H7 (cell line): ENCODE measurements around the gene ZC3H4. TPM values are rescaled to one million over a fixed set of nuclear protein-coding genes. Genes with fewer than 3 reads are reported as not detected.
A peak's percentile ranks its signal among the peaks of the same experiment; 100 is the strongest.
"Not testable (repeated sequence)": the region's sequence is repeated elsewhere in the genome, so short reads cannot be mapped to it uniquely, and the experiment has no call there.

Source experiments
- DNase-seq: peaks from one replicate; pipeline ENCODE4 v3.0.0; 2012
- H3K27me3 ChIP-seq: 2 replicates; pipeline ENCODE4 v1.6.0; 2011; ENCODE audit warnings: mild to moderate bottlenecking, low read length; ENCODE audit not compliant: control insufficient read depth, insufficient read depth
- H3K36me3 ChIP-seq: replicated peaks from 2 replicates; pipeline ENCODE4 v1.5.1; 2011; ENCODE audit warnings: low read length; ENCODE audit not compliant: control insufficient read depth, insufficient read depth
- H3K4me3 ChIP-seq: 2 replicates; pipeline ENCODE4 v1.5.1; 2011; ENCODE audit warnings: low read depth, mild to moderate bottlenecking, control low read depth, low read length, moderate library complexity; ENCODE audit not compliant: insufficient read depth
- total RNA-seq: library from RNA; depleted of rRNA; stranded (reverse); fragments of >200 nt; shearing (Covaris generic); gene quantifications from 2 replicates; pipeline ENCODE4 v1.2.3, GENCODE V29; 2014

ZC3H4 gene
- total RNA-seq, 1 experiment from 2014 or later: 13.4 TPM

DNA sequence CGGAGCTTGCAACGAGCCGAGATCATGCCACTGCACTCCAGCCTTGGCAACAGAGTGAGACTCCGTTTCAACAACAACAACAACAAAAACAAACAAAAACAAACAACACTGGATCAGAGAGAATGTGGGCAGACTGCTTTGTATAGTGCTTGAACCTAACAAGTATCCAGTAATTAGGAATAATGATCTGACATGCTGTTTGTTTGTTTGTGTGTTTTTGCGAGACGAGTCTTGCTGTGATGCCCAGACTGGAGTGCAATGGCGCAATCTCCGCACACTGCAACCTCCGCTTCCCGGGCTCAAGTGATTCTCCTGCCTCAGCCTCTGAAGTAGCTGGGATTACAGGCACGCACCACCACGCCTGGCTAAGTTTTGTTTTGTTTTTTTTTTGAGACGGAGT is 31.1 kb upstream of the ZC3H4 start:
- Histone ChIP-seq H3K36me3 (peaks cover 36% of the 10 kb centered on the region), H3K27me3 (no peaks in the 10 kb centered on the region), H3K4me3 (no peak overlapping the region)
- DNase-seq: no peak

DNA sequence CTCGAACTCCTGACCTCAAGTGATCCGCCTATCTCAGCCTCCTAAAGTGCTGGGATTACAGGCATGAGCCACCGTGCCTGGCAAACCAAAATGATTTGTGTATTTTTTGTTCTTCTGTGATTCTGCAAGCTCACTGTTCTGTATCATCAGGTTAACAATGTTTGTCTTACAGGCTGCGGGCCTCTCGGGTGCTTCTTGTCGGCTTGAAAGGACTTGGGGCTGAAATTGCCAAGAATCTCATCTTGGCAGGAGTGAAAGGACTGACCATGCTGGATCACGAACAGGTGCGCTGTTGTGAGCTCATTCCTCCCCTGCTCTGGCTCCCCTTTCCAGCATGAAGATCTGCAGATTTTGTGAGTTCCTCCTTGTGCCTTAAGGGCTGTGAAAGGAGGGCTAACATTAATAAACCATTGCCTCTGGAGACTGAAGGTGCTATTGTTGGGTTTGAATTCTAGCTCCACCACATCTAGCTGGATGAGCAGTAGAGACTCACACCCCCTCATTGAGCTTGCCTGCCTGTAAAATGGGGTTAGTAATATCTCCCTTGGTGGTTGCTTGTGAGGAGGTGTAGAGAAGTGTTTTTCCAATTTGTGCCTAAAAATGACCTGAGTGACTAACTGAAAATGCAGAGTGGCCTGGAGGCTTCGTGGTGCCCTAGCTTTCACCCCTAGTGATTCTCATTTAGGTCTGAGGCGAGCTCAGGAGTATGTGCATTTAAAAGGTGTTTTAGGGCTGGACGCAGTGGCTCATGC is 29.9 kb upstream of the ZC3H4 start:
- H3K36me3 ChIP-seq: peaks cover 37% of the 10 kb centered on the region
- DNase-seq: no peak

GRCh38 chr19:47142779-47143178 is 29.2 kb upstream of the ZC3H4 start:
- Histone ChIP-seq H3K4me3 (no peak overlapping the region), H3K36me3 (peaks cover 37% of the 10 kb centered on the region), H3K27me3 (no peaks in the 10 kb centered on the region)
- DNase-seq: no peak

More for the DNA sequence above, 29.9 kb upstream of the ZC3H4 start:
- Histone ChIP-seq H3K27me3 (no peaks in the 10 kb centered on the region), H3K4me3 (no peak overlapping the region)

DNA sequence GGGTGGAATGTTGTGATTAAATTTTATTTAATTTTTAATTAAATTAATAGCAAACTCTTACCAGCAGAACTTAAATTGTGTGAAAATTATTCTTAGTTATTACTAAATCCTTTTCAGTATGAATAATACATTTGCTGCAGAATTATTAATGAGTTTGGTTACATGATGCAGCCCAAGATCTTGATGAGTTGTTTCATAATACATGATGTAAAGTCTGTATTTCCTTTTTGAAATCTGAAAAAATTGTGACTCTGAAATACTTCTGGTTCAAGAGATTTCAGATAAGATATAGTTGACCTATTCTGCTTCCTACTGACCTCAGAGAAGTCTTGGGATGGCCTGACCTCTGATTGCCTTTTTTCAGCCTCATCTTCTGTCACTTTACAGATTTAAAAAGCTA is 28.1 kb upstream of the ZC3H4 start:
- Histone ChIP-seq H3K27me3 (no peaks in the 10 kb centered on the region), H3K4me3 (no peak overlapping the region), H3K36me3 (peaks cover 33% of the 10 kb centered on the region)
- DNase-seq: no peak

DNA sequence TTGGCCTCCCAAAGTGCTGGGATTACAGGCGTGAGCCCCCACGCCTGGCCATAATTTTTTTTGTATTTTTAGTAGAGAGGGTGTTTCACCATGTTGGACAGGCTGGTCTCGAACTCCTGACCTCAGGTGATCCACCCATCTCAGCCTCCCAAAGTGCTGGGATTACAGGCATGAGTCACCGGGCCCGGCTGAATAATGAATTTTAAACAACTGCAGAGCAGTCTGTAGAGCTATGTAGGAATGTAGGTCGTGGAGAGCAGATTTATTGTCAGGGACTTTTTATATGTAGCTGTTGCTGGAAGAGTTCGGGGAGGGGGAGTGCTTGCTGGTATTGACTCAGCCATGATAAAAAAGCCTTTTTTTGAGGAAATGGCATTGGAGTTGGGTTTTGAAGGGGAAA is 27.7 kb upstream of the ZC3H4 start:
- peak; percentile 53 for DNase-seq
- H3K4me3 ChIP-seq, H3K27me3 ChIP-seq: not testable (repeated sequence)
- peaks cover 29% of the 10 kb centered on the region for H3K36me3 ChIP-seq

DNA sequence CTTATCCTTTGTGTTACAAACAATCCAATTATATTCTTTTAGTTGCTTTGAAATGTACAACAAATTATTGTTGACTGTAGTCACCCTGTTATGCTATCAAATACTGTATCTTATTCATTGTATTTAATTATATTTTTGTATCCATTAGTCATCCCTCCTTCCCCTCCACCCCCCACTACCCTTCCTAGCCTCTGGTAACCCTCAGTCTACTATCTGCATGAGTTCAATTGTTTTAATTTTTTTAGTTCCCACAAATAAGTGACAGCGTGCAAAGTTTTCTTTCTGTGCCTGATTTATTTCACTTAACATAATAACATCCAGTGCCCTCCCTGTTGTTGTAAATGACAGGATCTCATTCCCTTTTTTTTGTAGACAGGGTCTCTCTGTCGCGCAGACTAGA is 21.6 kb upstream of the ZC3H4 start:
- Histone ChIP-seq H3K4me3 (no peak overlapping the region), H3K36me3 (peaks cover 2% of the 10 kb centered on the region), H3K27me3 (no peaks in the 10 kb centered on the region)
- no peak for DNase-seq

GRCh38 chr19:47134545-47134944 is 21.0 kb upstream of the ZC3H4 start:
- no peak for DNase-seq
- Histone ChIP-seq H3K4me3 (no peak overlapping the region), H3K27me3 (no peaks in the 10 kb centered on the region), H3K36me3 (peaks cover 2% of the 10 kb centered on the region)

DNA sequence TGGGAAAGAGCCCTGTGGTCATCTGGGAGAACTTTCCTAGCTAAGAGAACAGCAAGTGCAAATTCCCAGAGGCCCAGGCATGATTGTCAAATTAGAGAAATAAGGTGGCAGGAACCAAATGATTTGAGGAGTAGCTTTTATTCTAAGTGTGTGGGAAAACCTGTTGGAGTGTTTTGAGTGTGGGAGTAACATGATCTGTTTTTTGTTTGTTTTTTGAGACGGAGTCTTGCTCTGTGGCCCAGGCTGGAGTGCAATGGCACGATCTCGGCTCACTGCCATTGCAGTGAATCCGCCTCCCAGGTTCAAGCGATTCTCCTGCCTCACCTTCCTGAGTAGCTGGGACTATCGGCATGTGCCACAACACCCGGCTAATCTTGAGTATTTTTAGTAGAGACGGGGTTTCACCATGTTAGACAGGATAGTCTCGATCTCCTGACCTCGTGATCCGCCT is 19.5 kb upstream of the ZC3H4 start:
- Histone ChIP-seq H3K4me3 (no peak overlapping the region), H3K36me3 (peaks cover 1% of the 10 kb centered on the region)

GRCh38 chr19:47132194-47132852 is 18.7 kb upstream of the ZC3H4 start:
- no peak for DNase-seq
- Histone ChIP-seq H3K36me3 (peaks cover 1% of the 10 kb centered on the region), H3K27me3 (no peaks in the 10 kb centered on the region), H3K4me3 (peak overlapping the region; percentile 90)

More for the DNA sequence above, 19.5 kb upstream of the ZC3H4 start:
- DNase-seq: no peak
- no peaks in the 10 kb centered on the region for H3K27me3 ChIP-seq

- H3K4me3 ChIP-seq: peak within 1 kb of the TSS; percentile 90
- H3K36me3 ChIP-seq: peaks cover 1% of the 10 kb centered on the region
- no peaks in the 10 kb centered on the region for H3K27me3 ChIP-seq
- peak; percentile 97 for DNase-seq
These were observed 17.1 kb upstream of the ZC3H4 start, which contains the start of gene SAE1 for GRCh38 chr19:47130589-47131227. SAE1 (plus strand) TSS chr19:47130835; CDS start chr19:47130931, 96 bp downstream.

GRCh38 chr19:47130120-47130588 is 16.6 kb upstream of the ZC3H4 start:
- DNase-seq: no peak
- no peak overlapping the region for H3K4me3 ChIP-seq
- H3K36me3 ChIP-seq: peaks cover 1% of the 10 kb centered on the region; the same call in 1 of the 2 replicates
- no peaks in the 10 kb centered on the region for H3K27me3 ChIP-seq

DNA sequence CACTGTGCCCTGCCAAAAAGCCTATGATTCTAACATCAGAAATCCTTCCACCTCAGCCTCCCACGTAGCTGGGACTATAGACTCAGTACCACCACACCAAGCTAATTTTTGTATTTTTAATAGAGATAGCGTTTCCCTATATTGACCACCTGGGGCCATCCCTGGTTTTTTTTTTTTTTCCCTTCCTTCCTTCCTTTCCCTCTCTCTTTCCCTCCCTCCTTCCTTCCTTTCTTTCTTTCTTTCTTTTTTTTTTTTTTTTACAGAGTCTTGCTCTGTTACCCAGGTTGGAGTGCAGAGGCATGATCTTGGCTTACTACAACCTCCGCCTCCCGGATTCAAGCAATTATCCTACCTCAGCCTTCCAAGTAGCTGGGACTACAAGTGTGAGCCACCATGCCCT is 16.0 kb upstream of the ZC3H4 start:
- DNase-seq: no peak
- Histone ChIP-seq H3K27me3 (no peaks in the 10 kb centered on the region), H3K36me3 (peaks cover under 1% of the 10 kb centered on the region; the same call in 1 of the 2 replicates), H3K4me3 (no peak overlapping the region)

DNA sequence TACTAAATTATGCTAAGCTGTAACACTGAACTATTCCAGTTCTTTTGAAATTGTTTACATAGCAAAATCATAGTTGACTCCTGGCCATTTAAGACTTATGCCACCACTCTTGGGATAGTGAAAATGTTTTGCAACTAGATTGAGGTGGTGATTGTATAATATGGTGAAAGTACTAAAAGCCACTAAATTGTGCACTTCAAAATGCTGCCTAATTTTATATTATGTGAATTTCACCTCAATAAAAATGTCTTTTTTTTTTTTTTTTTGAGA is 12.0 kb upstream of the ZC3H4 start:
- Histone ChIP-seq H3K27me3 (no peaks in the 10 kb centered on the region), H3K36me3 (no peaks in the 10 kb centered on the region), H3K4me3 (no peak overlapping the region)
- DNase-seq: no peak

DNA sequence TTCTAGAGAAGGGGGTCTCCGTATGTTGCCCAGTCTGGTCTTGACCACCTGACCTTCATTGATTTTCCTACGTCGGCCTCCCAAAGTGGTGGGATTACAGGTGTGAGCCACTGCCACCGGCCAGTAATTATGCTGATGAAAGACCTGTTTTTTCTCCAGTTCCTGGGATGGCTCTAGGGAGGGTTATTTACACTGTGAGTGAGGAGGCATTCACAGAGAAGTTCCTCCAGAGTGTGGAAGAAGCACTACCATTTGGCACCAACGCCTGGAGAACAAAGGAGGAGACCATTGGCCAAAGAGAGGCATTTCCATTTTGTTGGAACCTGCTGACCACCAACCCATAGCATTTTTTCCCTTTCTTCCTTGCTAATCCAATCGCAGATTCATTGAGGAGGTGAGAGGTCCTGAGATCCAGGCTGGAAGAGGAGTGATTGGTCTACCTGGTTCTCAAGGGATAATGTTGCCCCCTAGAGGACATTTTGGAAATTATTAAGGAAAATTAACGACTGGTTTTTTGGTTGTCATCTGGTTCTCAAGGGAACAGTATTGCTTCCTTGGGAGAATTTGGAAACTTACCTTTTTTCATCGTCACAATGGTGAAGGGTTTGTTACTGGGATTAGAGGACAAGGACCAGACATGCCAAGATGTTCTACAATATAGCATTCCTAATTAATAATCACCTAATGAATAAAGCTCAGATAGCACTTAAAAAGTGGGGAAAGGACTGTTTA is 11.5 kb upstream of the ZC3H4 start:
- H3K27me3 ChIP-seq: no peaks in the 10 kb centered on the region
- H3K36me3 ChIP-seq: no peaks in the 10 kb centered on the region
- no peak overlapping the region for H3K4me3 ChIP-seq
- DNase-seq: peak; percentile 80
